GM10266 (cell line): ENCODE results near the gene ARF3.

Experiments
- DNase-seq: peaks from one replicate; pipeline ENCODE4 v3.0.0; 2012; ENCODE audit errors: extremely low spot score
- CTCF ChIP-seq: IDR thresholded peaks from 2 replicates; pipeline ENCODE4 v1.5.1; 2012; ENCODE audit warnings: mild to moderate bottlenecking, low read depth; ENCODE audit not compliant: control insufficient read depth, insufficient read depth; ENCODE audit errors: missing control alignments

ARF3 gene

GRCh38 chr12:48947727-48948126, 9.6 kb downstream of the ARF3 start:
- no peak for DNase-seq
- no peak for TF ChIP-seq CTCF

GRCh38 chr12:48946943-48947342, 10.3 kb downstream of the ARF3 start:
- no peak for TF ChIP-seq CTCF

GRCh38 chr12:48946205-48946604, 11.1 kb downstream of the ARF3 start:
- TF ChIP-seq CTCF = no peak
- no peak for DNase-seq

More at GRCh38 chr12:48946943-48947342, 10.3 kb downstream of the ARF3 start:
- no peak for DNase-seq

GRCh38 chr12:48943221-48943620, 14.1 kb downstream of the ARF3 start:
- no peak for TF ChIP-seq CTCF

GRCh38 chr12:48940181-48940580, 17.1 kb downstream of the ARF3 start:
- TF ChIP-seq CTCF = no peak
- DNase-seq = no peak

More at GRCh38 chr12:48943221-48943620, 14.1 kb downstream of the ARF3 start:
- no peak for DNase-seq

GRCh38 chr12:48938805-48939204, 18.5 kb downstream of the ARF3 start:
- no peak for TF ChIP-seq CTCF
- DNase-seq = no peak

GRCh38 chr12:48937170-48937569, 20.1 kb downstream of the ARF3 start:
- TF ChIP-seq CTCF = peak; percentile 18
- no peak for DNase-seq
